HepG2 (cell line): ENCODE measurements around the gene TRIM4. TPM values are rescaled to one million over a fixed set of nuclear protein-coding genes. Genes with fewer than 3 reads are reported as not detected.

Experiments
- DMAP1 ChIP-seq: IDR thresholded peaks from 2 replicates; pipeline ENCODE4 v1.6.1; 2016
- FUBP1 ChIP-seq: sonication (generic); formaldehyde crosslinking; IDR thresholded peaks from 2 replicates; pipeline ENCODE4 v1.5.1; 2020; ENCODE audit warnings: missing genetic modification reagents, mild to moderate bottlenecking, borderline replicate concordance
- HDAC1 ChIP-seq: sonication (generic); formaldehyde crosslinking; IDR thresholded peaks from 2 replicates; pipeline ENCODE4 v1.5.1; 2020; ENCODE audit warnings: mild to moderate bottlenecking, missing genetic modification reagents
- MEF2D ChIP-seq: sonication (generic); formaldehyde crosslinking; IDR thresholded peaks from 2 replicates; pipeline ENCODE4 v1.5.1; 2020; ENCODE audit warnings: mild to moderate bottlenecking, missing genetic modification reagents
- PAX8 ChIP-seq: sonication (generic); formaldehyde crosslinking; IDR thresholded peaks from 2 replicates; pipeline ENCODE4 v1.8.0; 2022; ENCODE audit warnings: mild to moderate bottlenecking, missing genetic modification reagents, borderline replicate concordance
- UBTF ChIP-seq: sonication (generic); formaldehyde crosslinking; IDR thresholded peaks from 2 replicates; pipeline ENCODE4 v1.4.0; 2020; ENCODE audit warnings: mild to moderate bottlenecking, missing genetic modification reagents
- ZNF232 ChIP-seq: sonication (generic); formaldehyde crosslinking; IDR thresholded peaks from 2 replicates; pipeline ENCODE4 v1.4.0; 2020; ENCODE audit warnings: missing genetic modification reagents, borderline replicate concordance
- ZNF362 ChIP-seq: sonication (generic); formaldehyde crosslinking; IDR thresholded peaks from 2 replicates; pipeline ENCODE4 v1.4.0; 2020; ENCODE audit warnings: missing genetic modification reagents, mild to moderate bottlenecking, borderline replicate concordance
- ZNF383 ChIP-seq: sonication (generic); formaldehyde crosslinking; IDR thresholded peaks from 2 replicates; pipeline ENCODE4 v1.4.0; 2020; ENCODE audit warnings: missing genetic modification reagents, mild to moderate bottlenecking, borderline replicate concordance
- ZNF407 ChIP-seq: sonication (generic); formaldehyde crosslinking; IDR thresholded peaks from one replicate; pipeline ENCODE4 v1.5.1; 2020; ENCODE audit warnings: mild to moderate bottlenecking, missing genetic modification reagents; ENCODE audit errors: not compliant biosample characterization
- polyA plus RNA-seq, 8 experiments: library from polyadenylated mRNA; depleted of rRNA in 3 of 8; stranded (reverse) in 7 of 8; unstranded in 1 of 8; fragments of >200 nt; fragmentation: Illumina TruSeq in 4 of 8; extraction: Trizol in 4 of 8; gene quantifications; 2 replicates each; pipeline versions ENCODE4 v1.2.1 to v1.2.3, GENCODE V29; 2011 to 2016; ENCODE audit warnings: low read depth in 4 of 8, missing spikeins in 1 of 8, mixed read lengths in 1 of 8; ENCODE audit not compliant: insufficient read depth in 1 of 8
- total RNA-seq, 5 experiments: library from RNA; depleted of rRNA; stranded (reverse); fragments of >200 nt; fragmentation: Illumina TruSeq; extraction: Trizol; gene quantifications; 2 replicates each; pipeline ENCODE4 v1.2.3, GENCODE V29; 2016; ENCODE audit warnings: low read depth in 1 of 5

The TRIM4 gene
- total and polyA plus RNA-seq, 2 of the 13 experiments (the other 11 are each of a cell fraction or from before 2014, with no cell fraction given): 17.6 to 21.7 TPM

DNA sequence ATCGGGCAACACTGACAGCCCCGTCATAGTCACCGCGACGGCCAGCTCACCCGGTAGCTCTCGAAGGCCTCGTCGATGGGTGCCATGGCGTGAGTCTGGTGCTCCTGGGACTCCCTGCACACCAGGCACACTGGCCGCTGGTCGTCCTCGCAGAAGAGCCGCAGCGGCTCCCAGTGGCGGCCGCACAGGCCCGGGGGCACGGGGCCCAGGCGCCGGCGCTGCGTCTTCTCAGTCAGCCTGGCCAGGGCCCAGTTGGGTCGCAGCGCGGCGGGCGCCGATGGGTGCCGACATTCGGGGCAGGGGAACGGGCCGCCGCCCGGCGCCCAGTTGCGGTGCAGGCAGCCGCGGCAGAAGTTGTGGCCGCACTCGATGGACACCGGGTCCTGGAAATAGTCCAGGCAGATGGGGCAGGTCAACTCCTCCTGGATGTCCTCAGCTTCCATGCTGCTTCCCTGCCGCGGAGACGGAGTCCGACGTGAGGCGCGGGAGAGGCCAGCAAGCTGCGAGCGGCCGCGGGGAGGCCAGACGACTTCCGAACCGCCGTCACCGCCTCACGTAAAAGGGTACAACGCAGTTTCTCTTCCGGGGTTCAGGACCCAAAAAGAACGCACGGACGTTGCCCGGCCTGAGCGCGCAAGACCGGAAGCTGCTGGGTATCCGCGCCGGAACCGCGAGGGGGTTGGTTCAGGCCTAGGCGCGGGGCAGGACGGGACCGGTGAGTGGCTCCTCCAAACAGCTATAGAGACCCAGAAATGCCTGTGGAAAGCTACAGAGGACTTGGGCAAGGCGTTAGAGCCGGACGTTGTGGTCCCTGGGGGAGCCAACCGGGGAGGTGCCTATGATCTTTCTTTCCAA, at the start of gene TRIM4 (continued):
- TF ChIP-seq ZNF232 (CRISPR knock-in tag) (peak; percentile 15; the same call in 1 of the 2 replicates), MEF2D (CRISPR knock-in tag) (peak; percentile 46; the same call in 1 of the 2 replicates), ZNF407 (CRISPR knock-in tag) (no peak), ZNF362 (CRISPR knock-in tag) (peak; percentile 50; the same call in 1 of the 2 replicates), FUBP1 (no peak), DMAP1 (CRISPR knock-in tag) (peak; percentile 89), UBTF (CRISPR knock-in tag) (peak; percentile 98), ZNF383 (no peak), PAX8 (no peak), HDAC1 (CRISPR knock-in tag) (peak; percentile 86)
